Adrenal gland (tissue), 5 donors: ENCODE measurements around the gene NXPE2.

Experiments used
- POLR2A ChIP-seq, 2 donors: fragments of 450-650 bp; IDR thresholded peaks; one replicate each; pipeline ENCODE4 v1.6.1; 2017; ENCODE audit warnings: antibody characterized with exemption in 2 of 2, mild to moderate bottlenecking in 2 of 2, moderate library complexity in 1 of 2
- TF ChIP-seq, protein P1 (sequence below), 6 experiments: fragments of 450-650 bp in 4 of 6; fragments of 200-600 bp in 2 of 6; sonication (generic) in 1 of 6; IDR thresholded peaks; 1 replicate in 5 of 6; 2 replicates in 1 of 6; pipeline versions ENCODE4 v1.5.1 to v1.8.0; 2016 to 2021; ENCODE audit warnings: antibody characterized with exemption in 6 of 6, mild to moderate bottlenecking in 2 of 6, moderate library complexity in 1 of 6
- donor health status: DM: no; HTN: no; CAD: no.

DNA sequence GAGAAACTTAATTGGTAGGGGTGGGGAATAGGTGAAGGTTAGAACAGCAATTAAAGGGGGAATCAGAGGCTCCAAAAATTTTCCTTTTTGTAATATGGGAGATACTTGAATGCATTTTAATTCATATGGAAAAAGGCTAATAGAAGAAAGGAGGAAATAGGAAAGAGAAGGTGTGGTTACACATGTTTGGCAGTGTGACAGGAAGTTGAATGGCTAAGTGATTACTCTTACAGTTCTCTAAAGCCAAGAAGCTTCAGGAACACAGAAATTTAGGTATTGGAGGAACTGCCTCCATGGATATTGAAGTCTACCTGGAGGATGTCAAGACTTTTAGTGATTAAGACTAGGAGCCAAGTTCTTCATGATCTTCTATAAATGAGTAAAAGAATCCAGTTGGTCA is 6.3 kb downstream of the NXPE2 start:
- TF ChIP-seq, protein P1, sequence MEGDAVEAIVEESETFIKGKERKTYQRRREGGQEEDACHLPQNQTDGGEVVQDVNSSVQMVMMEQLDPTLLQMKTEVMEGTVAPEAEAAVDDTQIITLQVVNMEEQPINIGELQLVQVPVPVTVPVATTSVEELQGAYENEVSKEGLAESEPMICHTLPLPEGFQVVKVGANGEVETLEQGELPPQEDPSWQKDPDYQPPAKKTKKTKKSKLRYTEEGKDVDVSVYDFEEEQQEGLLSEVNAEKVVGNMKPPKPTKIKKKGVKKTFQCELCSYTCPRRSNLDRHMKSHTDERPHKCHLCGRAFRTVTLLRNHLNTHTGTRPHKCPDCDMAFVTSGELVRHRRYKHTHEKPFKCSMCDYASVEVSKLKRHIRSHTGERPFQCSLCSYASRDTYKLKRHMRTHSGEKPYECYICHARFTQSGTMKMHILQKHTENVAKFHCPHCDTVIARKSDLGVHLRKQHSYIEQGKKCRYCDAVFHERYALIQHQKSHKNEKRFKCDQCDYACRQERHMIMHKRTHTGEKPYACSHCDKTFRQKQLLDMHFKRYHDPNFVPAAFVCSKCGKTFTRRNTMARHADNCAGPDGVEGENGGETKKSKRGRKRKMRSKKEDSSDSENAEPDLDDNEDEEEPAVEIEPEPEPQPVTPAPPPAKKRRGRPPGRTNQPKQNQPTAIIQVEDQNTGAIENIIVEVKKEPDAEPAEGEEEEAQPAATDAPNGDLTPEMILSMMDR (IDR thresholded peaks at IDR 0.05): no peak
- no peak for TF ChIP-seq POLR2A (IDR thresholded peaks at IDR 0.05)
